Measurements from ENCODE around the gene CFAP97D2. TPM values are rescaled to one million over a fixed set of nuclear protein-coding genes. Genes with fewer than 3 reads are reported as not detected.
"Not testable (repeated sequence)": the region's sequence is repeated elsewhere in the genome, so short reads cannot be mapped to it uniquely, and the experiment has no call there.

Gene CFAP97D2
- total RNA-seq, 2 experiments from 2014 or later = not detected

GRCh38 chr13:114199526-114199925, 20.5 kb downstream of the CFAP97D2 start:
- POLR2A ChIA-PET = not testable (repeated sequence)
- H3K9me3 Mint-ChIP-seq = peaks cover 12% of the 10 kb centered on the region

GRCh38 chr13:114199954-114200353, 20.9 kb downstream of the CFAP97D2 start:
- H3K4me3 Mint-ChIP-seq = no peak overlapping the region
- H3K36me3 Mint-ChIP-seq (ENCODE audit: low read depth) = peaks cover 15% of the 10 kb centered on the region
- H3K27ac Mint-ChIP-seq = no peak overlapping the region
- ChIA-PET POLR2A (no interaction called here), CTCF (no interaction called here)
- H3K4me1 Mint-ChIP-seq = peaks cover 30% of the 10 kb centered on the region
- H3K27me3 Mint-ChIP-seq = peaks cover 3% of the 10 kb centered on the region
- peaks cover 16% of the 10 kb centered on the region for H3K9me3 Mint-ChIP-seq
- DNase-seq = no peak

More at GRCh38 chr13:114199526-114199925, 20.5 kb downstream of the CFAP97D2 start:
- H3K27ac Mint-ChIP-seq, DNase-seq, H3K27me3 Mint-ChIP-seq, H3K4me3 Mint-ChIP-seq, CTCF ChIA-PET: not testable (repeated sequence)
- peaks cover 13% of the 10 kb centered on the region for H3K36me3 Mint-ChIP-seq (ENCODE audit: low read depth)
- H3K4me1 Mint-ChIP-seq = peaks cover 31% of the 10 kb centered on the region

GRCh38 chr13:114200399-114200911, 21.4 kb downstream of the CFAP97D2 start:
- H3K36me3 Mint-ChIP-seq (ENCODE audit: low read depth) = peaks cover 15% of the 10 kb centered on the region

GRCh38 chr13:114202581-114202980, 23.5 kb downstream of the CFAP97D2 start:
- Mint-ChIP-seq H3K4me1 (peaks cover 26% of the 10 kb centered on the region), H3K36me3 (ENCODE audit: low read depth) (peaks cover 11% of the 10 kb centered on the region), H3K27me3 (no peaks in the 10 kb centered on the region), H3K9me3 (peaks cover 25% of the 10 kb centered on the region), H3K27ac (no peak overlapping the region), H3K4me3 (no peak overlapping the region)
- DNase-seq = no peak
- CTCF ChIA-PET = interaction anchor here (0.6 kb wide), 1 partner anchor 41 kb away, joined by 3 read pairs; no protein-coding TSS in a partner anchor
- POLR2A ChIA-PET = interaction anchor here (0.6 kb wide), 1 partner anchor 11 kb away, joined by 3 read pairs; no protein-coding TSS in a partner anchor

More at GRCh38 chr13:114200399-114200911, 21.4 kb downstream of the CFAP97D2 start:
- no peak for DNase-seq
- Mint-ChIP-seq H3K27ac (no peak overlapping the region), H3K4me3 (no peak overlapping the region), H3K9me3 (peaks cover 16% of the 10 kb centered on the region), H3K27me3 (peaks cover 3% of the 10 kb centered on the region), H3K4me1 (peaks cover 26% of the 10 kb centered on the region)
- ChIA-PET CTCF (no interaction called here), POLR2A (no interaction called here)

- peaks cover 11% of the 10 kb centered on the region for H3K36me3 Mint-ChIP-seq (ENCODE audit: low read depth)
- peaks cover 26% of the 10 kb centered on the region for H3K9me3 Mint-ChIP-seq
- CTCF ChIA-PET = no interaction called here
- H3K4me3 Mint-ChIP-seq = no peak overlapping the region
- H3K27me3 Mint-ChIP-seq = peaks cover under 1% of the 10 kb centered on the region
- peak overlapping the region; percentile 33 for H3K27ac Mint-ChIP-seq
- peaks cover 26% of the 10 kb centered on the region for H3K4me1 Mint-ChIP-seq
- POLR2A ChIA-PET = no interaction called here
- peak; percentile 62 for DNase-seq
These were observed 24.5 kb downstream of the CFAP97D2 start for GRCh38 chr13:114203536-114203935.

- ChIA-PET CTCF (interaction anchor here (0.6 kb wide), 1 partner anchor 94 kb away, joined by 3 read pairs; no protein-coding TSS in a partner anchor), POLR2A (no interaction called here)
- peaks cover 11% of the 10 kb centered on the region for H3K36me3 Mint-ChIP-seq (ENCODE audit: low read depth)
- H3K27ac Mint-ChIP-seq = no peak overlapping the region
- peaks cover 26% of the 10 kb centered on the region for H3K4me1 Mint-ChIP-seq
- DNase-seq = no peak
- peaks cover 8% of the 10 kb centered on the region for H3K27me3 Mint-ChIP-seq
- H3K4me3 Mint-ChIP-seq = no peak overlapping the region
- peaks cover 26% of the 10 kb centered on the region for H3K9me3 Mint-ChIP-seq
These were observed 25.8 kb downstream of the CFAP97D2 start for GRCh38 chr13:114204894-114205293.

- POLR2A ChIA-PET = no interaction called here
- Mint-ChIP-seq H3K27me3 (peaks cover 12% of the 10 kb centered on the region), H3K4me1 (peaks cover 23% of the 10 kb centered on the region), H3K4me3 (no peak overlapping the region), H3K9me3 (peaks cover 23% of the 10 kb centered on the region), H3K27ac (no peak overlapping the region), H3K36me3 (ENCODE audit: low read depth) (peaks cover 8% of the 10 kb centered on the region)
- CTCF ChIA-PET = no interaction called here
- no peak for DNase-seq
These were observed 29.1 kb downstream of the CFAP97D2 start for GRCh38 chr13:114208134-114208533.

GRCh38 chr13:114211446-114212157, 32.5 kb downstream of the CFAP97D2 start:
- peaks cover 5% of the 10 kb centered on the region for H3K4me1 Mint-ChIP-seq
- no peak for DNase-seq
- H3K4me3 Mint-ChIP-seq = no peak overlapping the region
- no peaks in the 10 kb centered on the region for H3K36me3 Mint-ChIP-seq (ENCODE audit: low read depth)
- POLR2A ChIA-PET = no interaction called here
- H3K27ac Mint-ChIP-seq = no peak overlapping the region
- H3K9me3 Mint-ChIP-seq = peaks cover 6% of the 10 kb centered on the region
- H3K27me3 Mint-ChIP-seq = peaks cover 21% of the 10 kb centered on the region
- CTCF ChIA-PET = no interaction called here

- H3K27me3 Mint-ChIP-seq = peaks cover 21% of the 10 kb centered on the region
- H3K4me1 Mint-ChIP-seq = peaks cover 5% of the 10 kb centered on the region
- no peak overlapping the region for H3K4me3 Mint-ChIP-seq
- ChIA-PET CTCF (no interaction called here), POLR2A (no interaction called here)
- DNase-seq = no peak
- H3K27ac Mint-ChIP-seq = no peak overlapping the region
- H3K9me3 Mint-ChIP-seq = peaks cover 6% of the 10 kb centered on the region
- H3K36me3 Mint-ChIP-seq (ENCODE audit: low read depth) = no peaks in the 10 kb centered on the region
These were observed 33.1 kb downstream of the CFAP97D2 start for GRCh38 chr13:114212158-114212495.

- H3K4me1 Mint-ChIP-seq = peaks cover 12% of the 10 kb centered on the region
- DNase-seq = no peak
- POLR2A ChIA-PET = no interaction called here
- CTCF ChIA-PET = interaction anchor here (0.6 to 1.0 kb wide), 4 partner anchors 17 to 119 kb away, joined by 3 to 4 read pairs (median 3); no protein-coding TSS in a partner anchor
- H3K4me3 Mint-ChIP-seq = no peak overlapping the region
- H3K36me3 Mint-ChIP-seq (ENCODE audit: low read depth) = no peaks in the 10 kb centered on the region
- peak overlapping the region; percentile 78 for H3K27ac Mint-ChIP-seq
- H3K27me3 Mint-ChIP-seq = peaks cover 16% of the 10 kb centered on the region
- no peaks in the 10 kb centered on the region for H3K9me3 Mint-ChIP-seq
These were observed 34.9 kb downstream of the CFAP97D2 start for GRCh38 chr13:114213980-114214379.

GRCh38 chr13:114219392-114219791, 40.3 kb downstream of the CFAP97D2 start:
- Mint-ChIP-seq H3K27me3 (peaks cover 6% of the 10 kb centered on the region), H3K27ac (peak overlapping the region; percentile 50), H3K9me3 (peaks cover 3% of the 10 kb centered on the region), H3K36me3 (ENCODE audit: low read depth) (no peaks in the 10 kb centered on the region), H3K4me3 (no peak overlapping the region), H3K4me1 (peaks cover 40% of the 10 kb centered on the region)
- ChIA-PET CTCF (interaction anchor here (0.6 to 1.0 kb wide), 2 partner anchors 10 to 25 kb away, joined by 3 read pairs; no protein-coding TSS in a partner anchor), POLR2A (no interaction called here)
- DNase-seq = no peak

- peaks cover 2% of the 10 kb centered on the region for H3K27me3 Mint-ChIP-seq
- no peaks in the 10 kb centered on the region for H3K36me3 Mint-ChIP-seq (ENCODE audit: low read depth)
- H3K4me1 Mint-ChIP-seq = peaks cover 68% of the 10 kb centered on the region
- ChIA-PET POLR2A (no interaction called here), CTCF (interaction anchor here (0.8 kb wide), 1 partner anchor 263 kb away, joined by 3 read pairs; no protein-coding TSS in a partner anchor)
- H3K9me3 Mint-ChIP-seq = peaks cover 3% of the 10 kb centered on the region
- H3K27ac Mint-ChIP-seq = peak overlapping the region; percentile 65
- no peak for DNase-seq
- no peak overlapping the region for H3K4me3 Mint-ChIP-seq
These were observed 43.5 kb downstream of the CFAP97D2 start for GRCh38 chr13:114222461-114222968.

GRCh38 chr13:114224201-114224600, 45.1 kb downstream of the CFAP97D2 start:
- H3K4me1 Mint-ChIP-seq = peaks cover 64% of the 10 kb centered on the region
- peaks cover 3% of the 10 kb centered on the region for H3K27me3 Mint-ChIP-seq
- no peaks in the 10 kb centered on the region for H3K36me3 Mint-ChIP-seq (ENCODE audit: low read depth)
- no peak overlapping the region for H3K4me3 Mint-ChIP-seq
- peaks cover 1% of the 10 kb centered on the region for H3K9me3 Mint-ChIP-seq
- POLR2A ChIA-PET = no interaction called here
- CTCF ChIA-PET = interaction anchor here (0.6 kb wide), 1 partner anchor 159 kb away, joined by 5 read pairs; no protein-coding TSS in a partner anchor
- no peak overlapping the region for H3K27ac Mint-ChIP-seq
- no peak for DNase-seq
